ENCODE measurements around the gene TCIRG1. TPM values are rescaled to one million over a fixed set of nuclear protein-coding genes. Genes with fewer than 3 reads are reported as not detected.
"Not testable (repeated sequence)": the region's sequence is repeated elsewhere in the genome, so short reads cannot be mapped to it uniquely, and the experiment has no call there.

Gene TCIRG1
- total RNA-seq, 4 donors from 2014 or later, result 84.4 to 251 (median 142) TPM

DNA sequence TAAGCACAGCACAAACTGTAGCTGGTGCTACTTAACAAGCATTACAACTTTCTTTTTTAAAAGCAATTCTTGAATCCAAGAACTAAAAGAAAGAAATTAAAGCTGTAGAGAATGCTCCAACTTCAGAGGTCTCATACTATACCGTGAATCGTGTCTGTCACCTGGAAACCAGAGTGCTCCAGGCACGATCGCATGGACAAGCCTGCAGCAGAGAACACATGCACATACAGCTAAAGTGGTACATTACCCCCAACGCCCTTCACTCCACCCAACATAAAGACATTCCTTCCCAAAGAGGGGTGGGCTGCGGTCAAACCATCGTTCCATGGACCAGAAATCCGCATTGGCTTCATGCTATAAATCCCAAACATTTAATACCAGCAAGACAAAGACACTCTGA, 50.9 kb downstream of the TCIRG1 start:
- ATAC-seq (ENCODE audit: low FRiP score) (no peak), DNase-seq (ENCODE audit: low spot score) (no peak)
- TF ChIP-seq CTCF (IDR thresholded peaks at IDR 0.05), result no peak

GRCh38 chr11:68090287-68090686, 51.5 kb downstream of the TCIRG1 start:
- DNase-seq (ENCODE audit: low spot score), result no peak
- ATAC-seq (ENCODE audit: low FRiP score), result no peak
- no peak for TF ChIP-seq CTCF (IDR thresholded peaks at IDR 0.05)

DNA sequence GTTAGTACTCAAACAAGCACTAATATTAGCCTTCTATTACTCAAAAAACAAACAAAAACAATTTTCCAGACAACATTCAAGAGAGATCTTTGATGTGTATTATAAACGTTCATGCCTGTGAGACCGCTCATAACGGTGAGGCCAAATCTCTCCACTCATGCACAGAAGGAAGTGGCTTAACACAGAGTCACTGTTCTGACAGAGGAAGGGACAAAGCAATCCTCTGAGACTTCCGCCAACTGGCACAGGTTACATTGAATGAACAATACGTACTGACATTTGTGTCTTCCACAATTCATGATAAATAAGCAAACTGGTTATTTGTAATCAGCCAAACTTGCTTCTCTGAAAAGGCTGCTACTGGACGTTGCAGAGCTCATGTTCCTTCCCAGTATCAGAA, 51.9 kb downstream of the TCIRG1 start:
- no peak for DNase-seq (ENCODE audit: low spot score)
- ATAC-seq (ENCODE audit: low FRiP score), result no peak
- no peak for TF ChIP-seq CTCF (IDR thresholded peaks at IDR 0.05)

DNA sequence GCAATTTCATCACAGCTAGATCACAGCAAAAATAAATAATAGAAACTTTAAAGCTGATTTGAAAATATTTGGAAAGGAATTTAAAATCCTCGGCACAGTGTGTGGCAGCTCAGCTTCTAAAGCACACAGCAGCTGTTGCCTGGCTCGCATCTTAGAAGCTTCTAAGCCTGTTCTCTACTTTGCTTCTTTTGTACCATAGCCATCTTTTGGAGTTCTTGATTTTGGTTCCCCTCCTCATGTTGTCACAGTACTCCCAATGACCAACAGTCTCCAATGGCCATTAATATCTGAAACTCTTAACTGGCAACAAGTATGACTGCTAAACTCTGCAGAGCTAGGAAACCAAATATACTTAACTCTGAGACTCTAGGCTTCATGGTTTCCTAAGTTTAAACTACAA, 53.6 kb downstream of the TCIRG1 start:
- ATAC-seq (ENCODE audit: low FRiP score), result no peak

DNA sequence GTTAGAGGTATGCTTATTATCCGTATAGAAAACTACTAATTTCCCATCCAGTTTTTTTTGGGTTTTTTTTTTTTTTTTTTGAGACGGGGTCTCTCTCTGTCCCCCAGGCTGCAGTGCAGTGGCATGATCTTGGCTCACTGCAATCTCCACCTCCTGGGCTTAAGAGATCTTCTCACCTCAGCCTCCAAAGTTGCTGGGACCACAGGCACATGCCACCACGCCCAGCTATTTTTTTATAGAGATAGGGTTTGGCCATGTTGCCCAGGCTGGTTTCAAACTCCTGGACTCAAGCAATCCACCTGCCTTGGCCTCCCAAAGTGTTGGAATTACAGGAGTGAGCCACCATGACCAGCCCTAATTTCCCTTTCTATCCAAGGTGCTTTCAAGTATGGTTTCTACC, 54.1 kb downstream of the TCIRG1 start:
- not testable (repeated sequence) for ATAC-seq (ENCODE audit: low FRiP score)

More for the DNA sequence above, 53.6 kb downstream of the TCIRG1 start:
- no peak for DNase-seq (ENCODE audit: low spot score)
- TF ChIP-seq CTCF (IDR thresholded peaks at IDR 0.05), result no peak

DNA sequence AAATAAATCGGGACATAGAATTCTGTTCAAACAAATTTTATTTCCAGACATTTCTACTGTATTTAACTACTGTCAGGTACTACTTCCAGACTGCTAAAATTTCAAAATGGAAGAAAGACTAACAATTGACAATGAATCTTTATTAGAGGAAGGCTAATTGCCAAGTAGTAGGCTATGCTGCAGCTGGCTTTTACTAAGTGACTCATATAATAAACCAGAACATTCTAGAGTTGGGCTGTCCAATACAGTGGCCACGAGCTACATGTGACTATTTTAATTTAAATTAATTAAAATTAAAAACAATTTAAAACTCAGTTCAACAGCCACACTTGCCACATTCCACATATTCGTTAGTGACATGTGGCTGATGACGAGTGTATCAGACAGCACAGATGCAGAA, 54.7 kb downstream of the TCIRG1 start:
- no peak for TF ChIP-seq CTCF (IDR thresholded peaks at IDR 0.05)
- DNase-seq (ENCODE audit: low spot score) (no peak), ATAC-seq (ENCODE audit: low FRiP score) (no peak)

More for the DNA sequence above, 54.1 kb downstream of the TCIRG1 start:
- not testable (repeated sequence) for DNase-seq (ENCODE audit: low spot score)

DNA sequence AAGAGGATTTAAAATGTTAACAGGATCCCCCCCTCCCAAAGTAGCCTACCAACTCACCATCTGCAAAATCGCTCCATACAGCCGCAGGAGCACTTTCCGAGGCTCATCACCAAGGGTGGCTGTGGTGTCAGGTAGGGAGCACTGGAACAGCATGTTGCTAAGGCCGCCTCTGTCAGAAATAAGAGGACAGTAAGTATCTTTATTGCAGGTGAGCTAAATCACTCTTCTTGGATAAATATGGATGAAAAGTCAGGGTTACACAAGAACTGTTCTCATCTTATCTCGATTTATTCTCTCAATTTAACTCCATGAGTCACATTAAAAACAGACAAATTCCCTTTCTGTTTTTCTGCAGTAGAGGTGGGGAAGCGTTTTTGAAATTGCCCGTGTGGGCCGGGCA, 58.1 kb downstream of the TCIRG1 start:
- DNase-seq (ENCODE audit: low spot score) (no peak), ATAC-seq (ENCODE audit: low FRiP score) (no peak)
- TF ChIP-seq CTCF (IDR thresholded peaks at IDR 0.05), result no peak

DNA sequence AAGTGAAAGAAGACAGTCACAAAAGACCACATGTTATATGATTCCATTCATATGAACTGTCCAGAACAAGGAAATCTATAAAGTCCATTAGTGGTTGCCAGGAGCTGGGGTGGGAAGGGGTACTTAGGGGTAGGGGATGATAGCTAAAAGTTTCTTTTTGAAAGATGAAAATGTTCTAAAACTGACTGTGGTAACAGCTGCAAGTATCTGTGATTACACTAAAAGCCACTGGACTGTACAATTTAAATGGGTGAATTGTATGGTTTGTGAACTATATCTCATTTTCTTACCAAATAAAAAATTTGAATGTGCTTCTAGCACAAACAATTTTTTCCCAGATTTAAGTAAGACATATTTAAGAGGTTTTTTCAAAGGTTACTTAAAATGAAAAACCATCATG, 60.2 kb downstream of the TCIRG1 start:
- DNase-seq (ENCODE audit: low spot score), result no peak
- no peak for ATAC-seq (ENCODE audit: low FRiP score)
- TF ChIP-seq CTCF (IDR thresholded peaks at IDR 0.05), result no peak

Data from omental fat pad (tissue), 4 donors.